Caco-2 (cell line): ENCODE measurements around the gene HEBP1. TPM values are rescaled to one million over a fixed set of nuclear protein-coding genes. Genes with fewer than 3 reads are reported as not detected.

Source experiments
- BruUV-seq: library from RNA; stranded (reverse); fragments of 400-500 nt; replicated peaks from 2 replicates; lab custom pipeline; 2021; lab: Mats Ljungman, UMichigan
- CTCF ChIA-PET: fragments of 300-600 bp; sonication (Branson Sonifier 250); formaldehyde crosslinking; loops from one replicate; lab custom pipeline; 2022; ENCODE audit warnings: antibody characterized with exemption; lab: Charles Lee
- POLR2A ChIA-PET: fragments of 300-600 bp; sonication (Branson Sonifier 250); formaldehyde crosslinking; loops from one replicate; lab custom pipeline; 2022; ENCODE audit warnings: antibody characterized with exemption; lab: Charles Lee
- DNase-seq, 2 experiments: peaks; one replicate each; pipeline versions ENCODE4 v3.0.0 to v3.0.0-alpha.2; 2020 to 2022
- H3K27me3 ChIP-seq: replicated peaks from 2 replicates; pipeline ENCODE4 v1.6.0; 2011; ENCODE audit warnings: low read length; ENCODE audit not compliant: control insufficient read depth, insufficient read depth
- H3K36me3 ChIP-seq: 2 replicates; pipeline ENCODE4 v1.5.1; 2011; ENCODE audit warnings: low read length; ENCODE audit not compliant: control insufficient read depth, insufficient read depth
- H3K4me1 ChIP-seq: fragments of 250-450 bp; sonication (Bioruptor Pico); 2 replicates; pipeline ENCODE4 v1.5.1; 2020; ENCODE audit warnings: mild to moderate bottlenecking
- H3K4me3 ChIP-seq: 2 replicates; pipeline ENCODE4 v1.5.1; 2011; ENCODE audit warnings: low read depth, mild to moderate bottlenecking, control low read depth, low read length
- H3K9me3 ChIP-seq: fragments of 250-450 bp; sonication (Bioruptor Pico); 2 replicates; pipeline ENCODE4 v1.5.1; 2020; ENCODE audit warnings: mild to moderate bottlenecking, moderate library complexity
- H3K27ac Mint-ChIP-seq: one replicate; pipeline ENCODE4 v1.8.0; 2022; ENCODE audit warnings: mixed read lengths; ENCODE audit not compliant: unreplicated experiment
- H3K27me3 Mint-ChIP-seq: one replicate; pipeline ENCODE4 v1.8.0; 2022; ENCODE audit warnings: mixed read lengths; ENCODE audit not compliant: insufficient read depth, unreplicated experiment
- H3K36me3 Mint-ChIP-seq: one replicate; pipeline ENCODE4 v1.8.0; 2022; ENCODE audit warnings: mild to moderate bottlenecking, mixed read lengths; ENCODE audit not compliant: insufficient read depth, unreplicated experiment
- H3K4me1 Mint-ChIP-seq: one replicate; pipeline ENCODE4 v1.8.0; 2022; ENCODE audit warnings: low read depth, mixed read lengths; ENCODE audit not compliant: unreplicated experiment
- H3K4me3 Mint-ChIP-seq: one replicate; pipeline ENCODE4 v1.8.0; 2022; ENCODE audit warnings: mild to moderate bottlenecking, moderate library complexity, mixed read lengths; ENCODE audit not compliant: unreplicated experiment
- H3K9me3 Mint-ChIP-seq: one replicate; pipeline ENCODE4 v1.8.0; 2022; ENCODE audit warnings: mixed read lengths; ENCODE audit not compliant: unreplicated experiment
- CTCF ChIP-seq, 2 experiments: fragments of 200-600 bp in 1 of 2; IDR thresholded peaks; 1 replicate in 1 of 2; 2 replicates in 1 of 2; pipeline versions ENCODE4 v1.5.1 to v1.8.0; 2011 to 2022; ENCODE audit warnings: antibody characterized with exemption in 1 of 2, control low read depth in 1 of 2, inconsistent platforms in 1 of 2, low read depth in 1 of 2, low read length in 1 of 2, mild to moderate bottlenecking in 1 of 2, moderate library complexity in 1 of 2; ENCODE audit not compliant: insufficient read depth in 1 of 2, severe bottlenecking in 1 of 2, unreplicated experiment in 1 of 2
- intact Hi-C: fragments of 100-400 bp; cut with micrococcal nuclease; formaldehyde crosslinking; loops from one replicate; pipeline ENCODE4 v1.10.0; 2022; ENCODE audit not compliant: unreplicated experiment
- total RNA-seq: library from RNA; stranded (reverse); gene quantifications from 2 replicates; pipeline ENCODE4 v1.2.3, GENCODE V29; 2022

The HEBP1 gene
- total RNA-seq, 1 experiment from 2014 or later, result 55.8 TPM

- Histone ChIP-seq H3K4me1 (peaks cover 9% of the 10 kb centered on the region), H3K36me3 (peaks cover 4% of the 10 kb centered on the region; the same call in 1 of the 2 replicates), H3K9me3 (peaks cover 4% of the 10 kb centered on the region), H3K27me3 (no peaks in the 10 kb centered on the region), H3K4me3 (no peak overlapping the region)
- intact Hi-C loops, result loop anchor here (2.0 kb wide), 1 partner anchor 185 kb away; no protein-coding TSS in a partner anchor
- H3K4me3 Mint-ChIP-seq, result no peak overlapping the region
- TF ChIP-seq CTCF (IDR thresholded peaks at IDR 0.05; ENCODE audit: insufficient read depth in 1 of 2, low read depth in 1 of 2, low read length in 1 of 2, severe bottlenecking in 1 of 2, unreplicated experiment in 1 of 2), result no peak
- peaks cover 27% of the 10 kb centered on the region for H3K36me3 Mint-ChIP-seq
- DNase-seq, result no peak
- H3K9me3 Mint-ChIP-seq, result peaks cover 33% of the 10 kb centered on the region
- ChIA-PET POLR2A (no interaction called here), CTCF (interaction anchor here (0.6 to 3.4 kb wide), 4 partner anchors 20 to 184 kb away, joined by 3 to 14 read pairs (median 4); no protein-coding TSS in a partner anchor)
- peaks cover 6% of the 10 kb centered on the region for H3K4me1 Mint-ChIP-seq
- no TSS peak for BruUV-seq
- H3K27me3 Mint-ChIP-seq, result no peaks in the 10 kb centered on the region
- no peak overlapping the region for H3K27ac Mint-ChIP-seq
These were observed 25.9 kb downstream of the HEBP1 start for GRCh38 chr12:12974211-12974610.

GRCh38 chr12:12973019-12973418 is 27.0 kb downstream of the HEBP1 start:
- Mint-ChIP-seq H3K36me3 (peaks cover 27% of the 10 kb centered on the region), H3K4me1 (peaks cover 6% of the 10 kb centered on the region), H3K27ac (no peak overlapping the region), H3K9me3 (peaks cover 33% of the 10 kb centered on the region), H3K27me3 (no peaks in the 10 kb centered on the region), H3K4me3 (no peak overlapping the region)
- no peak for TF ChIP-seq CTCF (IDR thresholded peaks at IDR 0.05; ENCODE audit: insufficient read depth in 1 of 2, low read depth in 1 of 2, low read length in 1 of 2, severe bottlenecking in 1 of 2, unreplicated experiment in 1 of 2)
- peaks cover 4% of the 10 kb centered on the region; the same call in 1 of the 2 replicates for H3K36me3 ChIP-seq
- H3K27me3 ChIP-seq, result no peaks in the 10 kb centered on the region
- ChIA-PET CTCF (no interaction called here), POLR2A (no interaction called here)
- H3K4me3 ChIP-seq, result no peak overlapping the region
- DNase-seq, result no peak
- peaks cover 4% of the 10 kb centered on the region for H3K9me3 ChIP-seq
- no peaks in the 10 kb centered on the region for H3K4me1 ChIP-seq
- no TSS peak for BruUV-seq
- intact Hi-C loops, result no loop called here

GRCh38 chr12:12965836-12966235 is 34.2 kb downstream of the HEBP1 start:
- H3K4me3 Mint-ChIP-seq, result no peak overlapping the region
- Histone ChIP-seq H3K27me3 (no peaks in the 10 kb centered on the region), H3K4me3 (no peak overlapping the region), H3K9me3 (no peaks in the 10 kb centered on the region; the same call in 1 of the 2 replicates), H3K4me1 (no peaks in the 10 kb centered on the region), H3K36me3 (no peaks in the 10 kb centered on the region)
- no peaks in the 10 kb centered on the region for H3K4me1 Mint-ChIP-seq
- ChIA-PET POLR2A (no interaction called here), CTCF (no interaction called here)
- no peaks in the 10 kb centered on the region for H3K27me3 Mint-ChIP-seq
- no TSS peak for BruUV-seq
- no peaks in the 10 kb centered on the region for H3K36me3 Mint-ChIP-seq
- no peak for DNase-seq
- H3K9me3 Mint-ChIP-seq, result peaks cover 10% of the 10 kb centered on the region
- intact Hi-C loops, result no loop called here
- no peak for TF ChIP-seq CTCF (IDR thresholded peaks at IDR 0.05; ENCODE audit: insufficient read depth in 1 of 2, low read depth in 1 of 2, low read length in 1 of 2, severe bottlenecking in 1 of 2, unreplicated experiment in 1 of 2)
- H3K27ac Mint-ChIP-seq, result no peak overlapping the region
